OCI-M1 (cell line): ENCODE results near the gene GSTM5.

Experiments used
- DNase-seq: peaks from one replicate; lab custom pipeline; 2025; lab: John Stamatoyannopoulos, UW

Gene GSTM5

GRCh38 chr1:109762039-109762585 lies 50.1 kb downstream of the GSTM5 start:
- no peak for DNase-seq

- DNase-seq, result peak; percentile 79
These were observed 51.0 kb downstream of the GSTM5 start for GRCh38 chr1:109762821-109763645.

- no peak for DNase-seq
These were observed 51.8 kb downstream of the GSTM5 start, which contains the start of gene EPS8L3 for GRCh38 chr1:109763646-109764415. Gene EPS8L3, minus strand, starts transcription at chr1:109763923. Its CDS starts 2,174 bp downstream, at chr1:109761749.

- DNase-seq, result no peak
These were observed 52.8 kb downstream of the GSTM5 start for GRCh38 chr1:109764561-109765482.

GRCh38 chr1:109765483-109765815 lies 53.4 kb downstream of the GSTM5 start:
- DNase-seq, result no peak

- DNase-seq, result no peak
These were observed 54.0 kb downstream of the GSTM5 start for GRCh38 chr1:109765896-109766615.

GRCh38 chr1:109766991-109767636 lies 55.1 kb downstream of the GSTM5 start:
- peak; percentile 78 for DNase-seq
